ENCODE measurements around the gene SERPINA5.
"Not testable (repeated sequence)": the region's sequence is repeated elsewhere in the genome, so short reads cannot be mapped to it uniquely, and the experiment has no call there.

SERPINA5 gene

DNA sequence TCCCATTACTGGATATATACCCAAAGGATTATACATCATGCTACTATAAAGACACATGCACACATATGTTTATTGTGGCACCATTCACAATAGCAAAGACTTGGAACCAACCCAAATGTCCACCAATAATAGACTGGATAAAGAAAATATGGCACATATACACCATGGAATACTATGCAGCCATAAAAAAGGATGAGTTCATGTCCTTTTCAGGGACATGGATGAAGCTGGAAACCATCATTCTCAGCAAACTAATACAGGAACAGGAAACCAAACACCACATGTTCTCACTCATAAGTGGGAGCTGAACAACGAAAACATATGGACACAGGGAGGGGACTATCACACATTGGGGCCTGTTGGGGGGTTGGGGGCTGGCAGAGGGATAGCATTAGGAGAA lies 27.7 kb downstream of the SERPINA5 start:
- not testable (repeated sequence) for DNase-seq

DNA sequence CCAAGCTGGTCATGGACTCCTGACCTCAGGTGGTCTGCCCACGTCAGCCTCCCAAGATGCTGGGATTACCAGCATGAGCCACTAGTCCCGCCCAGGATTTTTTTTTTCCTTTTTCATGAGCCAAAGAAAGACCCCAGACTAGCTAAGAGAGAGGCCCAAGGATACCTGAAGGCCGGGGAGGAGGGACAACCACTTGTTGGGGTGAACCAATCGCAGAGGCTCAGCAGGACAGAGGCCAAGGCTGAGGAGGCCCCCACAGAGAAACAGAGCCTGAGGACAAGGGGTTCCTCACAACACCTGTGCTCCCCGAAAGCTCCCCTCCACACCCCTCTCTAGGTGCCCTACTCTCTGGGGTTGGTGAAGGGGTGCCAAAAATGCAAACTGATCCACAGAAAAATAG lies 30.0 kb downstream of the SERPINA5 start:
- DNase-seq: no peak

GRCh38 chr14:94612174-94612573 lies 30.9 kb downstream of the SERPINA5 start, which contains the start of gene SERPINA3:
Gene SERPINA3 (plus strand): TSS chr14:94612391. CDS start chr14:94614442, 2,051 bp downstream.
- no peak for DNase-seq

DNA sequence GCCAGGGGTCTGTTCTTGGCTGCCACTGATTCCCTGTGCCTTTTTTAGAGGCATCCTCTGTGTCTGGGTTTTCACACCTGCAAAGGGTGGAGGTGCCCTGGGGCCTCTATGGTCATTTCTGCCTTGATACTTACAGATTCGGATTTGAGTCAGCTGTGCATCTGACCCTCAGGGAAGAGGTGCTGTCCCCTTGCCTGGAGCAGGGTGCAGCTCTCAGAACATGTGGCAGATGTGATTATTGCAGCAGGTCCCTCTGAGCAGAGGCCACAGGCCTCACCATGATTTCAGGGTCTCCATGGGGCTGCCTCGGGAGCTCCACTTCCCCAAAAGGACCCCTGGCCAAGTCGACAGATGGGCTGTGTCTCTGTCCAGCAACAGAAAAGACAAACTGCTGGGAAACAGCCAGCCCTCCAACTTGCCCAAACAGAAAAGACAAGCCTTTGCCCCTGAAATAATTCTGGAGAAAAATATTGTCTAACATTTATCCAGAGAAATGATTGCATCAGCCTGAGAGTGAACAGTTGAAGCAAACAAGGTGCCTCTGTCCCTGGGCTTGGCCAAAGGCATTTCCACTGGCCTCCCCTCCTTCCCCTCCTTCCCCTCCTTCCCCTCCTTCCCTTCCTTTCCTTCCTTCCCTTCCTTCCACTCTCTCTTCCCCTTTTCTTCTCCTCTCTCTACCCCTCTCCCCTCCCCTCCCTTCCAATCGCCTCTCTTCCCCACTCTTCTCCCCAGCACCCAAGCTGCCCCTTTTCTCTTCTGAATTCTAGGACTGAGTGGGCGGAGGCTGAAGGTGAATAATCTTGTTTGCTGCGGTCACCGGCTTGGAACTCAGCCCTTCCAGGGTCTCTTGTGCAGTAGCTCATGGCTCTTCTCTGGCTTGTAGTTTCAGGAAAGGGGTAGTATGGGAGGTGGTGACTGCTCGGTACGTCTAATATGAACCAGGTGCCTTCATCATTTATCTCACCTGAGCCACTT lies 31.6 kb downstream of the SERPINA5 start:
- no peak for DNase-seq

GRCh38 chr14:94613720-94614644 lies 32.8 kb downstream of the SERPINA5 start:
- DNase-seq: no peak

DNA sequence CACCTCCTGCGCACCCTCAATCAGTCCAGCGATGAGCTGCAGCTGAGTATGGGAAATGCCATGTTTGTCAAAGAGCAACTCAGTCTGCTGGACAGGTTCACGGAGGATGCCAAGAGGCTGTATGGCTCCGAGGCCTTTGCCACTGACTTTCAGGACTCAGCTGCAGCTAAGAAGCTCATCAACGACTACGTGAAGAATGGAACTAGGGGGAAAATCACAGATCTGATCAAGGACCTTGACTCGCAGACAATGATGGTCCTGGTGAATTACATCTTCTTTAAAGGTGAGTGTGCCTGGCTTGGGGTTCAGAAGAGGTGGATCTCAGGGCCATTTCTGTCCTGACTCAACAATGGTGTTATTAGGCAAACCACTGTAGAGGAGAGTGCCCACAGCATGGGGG lies 33.6 kb downstream of the SERPINA5 start:
- DNase-seq: no peak

DNA sequence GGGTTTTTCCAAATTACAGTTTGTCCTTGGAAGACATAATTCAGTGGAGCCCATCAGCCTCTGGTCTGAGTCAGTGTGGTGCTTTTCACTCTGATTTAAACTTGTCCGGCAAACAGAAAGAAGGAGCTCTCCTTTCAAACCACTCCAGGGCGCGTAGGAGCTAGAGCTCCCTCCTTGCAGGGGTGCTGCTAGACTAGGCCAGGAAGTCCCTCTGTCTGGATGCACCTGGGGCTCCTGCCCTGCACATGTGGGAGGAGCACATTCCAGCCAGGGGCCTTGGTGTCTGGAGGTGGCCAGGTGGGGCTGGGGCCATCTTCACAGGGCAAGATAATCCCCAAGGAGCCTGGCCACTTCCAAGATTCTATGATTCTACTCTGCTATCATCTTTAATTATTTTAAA lies 34.0 kb downstream of the SERPINA5 start:
- DNase-seq: no peak

- no peak for DNase-seq
These were observed 34.8 kb downstream of the SERPINA5 start for GRCh38 chr14:94615823-94616570.

- DNase-seq: no peak
These were observed 36.2 kb downstream of the SERPINA5 start for GRCh38 chr14:94617366-94617941.

DNA sequence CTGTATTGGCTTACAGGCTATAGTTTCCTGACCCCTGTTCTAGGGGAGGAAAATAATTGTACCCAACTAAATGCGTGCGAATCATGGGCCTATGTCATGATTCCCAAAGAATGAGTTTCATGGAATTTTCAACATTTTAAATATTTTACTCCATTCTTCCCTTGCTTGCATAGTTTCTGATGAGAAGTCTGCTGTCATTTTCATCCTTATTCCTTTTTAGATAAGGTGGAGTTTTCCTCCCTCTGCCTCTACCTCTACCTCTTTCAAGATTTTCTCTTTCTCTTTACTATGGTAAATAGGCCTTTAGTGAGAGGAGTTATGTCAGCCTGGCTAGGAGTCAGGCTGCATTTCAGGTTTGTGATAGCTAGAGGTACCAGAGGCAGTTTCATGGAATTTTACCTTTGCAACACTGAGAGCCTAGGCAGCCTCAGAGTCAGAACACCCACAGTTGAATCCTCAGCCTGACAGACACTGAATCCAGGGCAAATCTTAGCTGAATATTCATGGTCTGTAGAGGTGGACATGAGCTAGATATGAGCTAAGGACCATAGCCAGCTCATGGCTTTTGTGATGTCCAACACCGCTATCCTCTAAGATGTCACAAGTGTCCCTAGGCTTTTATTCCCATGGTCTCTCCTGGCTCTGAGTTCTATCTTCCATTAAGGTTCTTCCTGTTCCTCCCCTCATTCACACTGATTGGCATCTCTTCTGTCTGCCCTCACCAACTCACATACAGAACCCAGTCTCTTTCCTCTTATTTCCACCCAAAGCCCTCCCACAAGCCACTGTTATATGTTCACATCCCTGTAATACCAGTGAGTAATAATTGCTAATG lies 37.0 kb downstream of the SERPINA5 start:
- no peak for DNase-seq

DNA sequence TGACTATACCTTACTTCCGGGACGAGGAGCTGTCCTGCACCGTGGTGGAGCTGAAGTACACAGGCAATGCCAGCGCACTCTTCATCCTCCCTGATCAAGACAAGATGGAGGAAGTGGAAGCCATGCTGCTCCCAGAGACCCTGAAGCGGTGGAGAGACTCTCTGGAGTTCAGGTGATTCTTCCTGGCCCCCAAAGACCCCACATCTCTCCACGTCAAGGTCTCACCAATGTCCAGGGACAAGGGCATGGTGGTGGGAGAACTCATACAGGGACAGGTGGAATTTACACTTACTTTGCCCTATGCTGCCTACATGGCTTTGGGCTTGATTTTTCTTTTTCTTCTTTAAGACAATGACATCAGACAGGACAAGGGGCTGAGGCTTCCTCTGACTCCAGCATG lies 38.1 kb downstream of the SERPINA5 start:
- no peak for DNase-seq

DNA sequence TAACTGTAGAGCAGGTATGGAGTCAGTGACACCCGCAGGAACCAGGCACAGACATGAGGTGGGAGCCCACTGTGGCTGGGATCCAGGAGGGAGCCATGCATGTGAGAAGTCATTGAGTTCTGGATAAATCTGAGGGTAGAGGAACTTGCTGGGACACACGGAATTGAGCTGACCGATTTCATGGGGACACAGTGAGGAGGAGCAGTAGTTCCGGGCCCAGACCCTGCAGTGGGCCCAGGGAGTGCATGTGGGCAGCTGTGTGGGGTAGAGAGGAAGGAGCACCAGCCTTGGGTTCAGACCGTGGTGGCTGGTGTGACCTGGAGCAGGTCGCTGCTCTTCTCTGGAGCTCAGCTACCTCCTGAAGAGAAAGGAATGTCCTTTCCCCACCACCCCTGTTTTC lies 39.4 kb downstream of the SERPINA5 start:
- no peak for DNase-seq

- no peak for DNase-seq
These were observed 40.3 kb downstream of the SERPINA5 start for GRCh38 chr14:94621358-94622134.

DNA sequence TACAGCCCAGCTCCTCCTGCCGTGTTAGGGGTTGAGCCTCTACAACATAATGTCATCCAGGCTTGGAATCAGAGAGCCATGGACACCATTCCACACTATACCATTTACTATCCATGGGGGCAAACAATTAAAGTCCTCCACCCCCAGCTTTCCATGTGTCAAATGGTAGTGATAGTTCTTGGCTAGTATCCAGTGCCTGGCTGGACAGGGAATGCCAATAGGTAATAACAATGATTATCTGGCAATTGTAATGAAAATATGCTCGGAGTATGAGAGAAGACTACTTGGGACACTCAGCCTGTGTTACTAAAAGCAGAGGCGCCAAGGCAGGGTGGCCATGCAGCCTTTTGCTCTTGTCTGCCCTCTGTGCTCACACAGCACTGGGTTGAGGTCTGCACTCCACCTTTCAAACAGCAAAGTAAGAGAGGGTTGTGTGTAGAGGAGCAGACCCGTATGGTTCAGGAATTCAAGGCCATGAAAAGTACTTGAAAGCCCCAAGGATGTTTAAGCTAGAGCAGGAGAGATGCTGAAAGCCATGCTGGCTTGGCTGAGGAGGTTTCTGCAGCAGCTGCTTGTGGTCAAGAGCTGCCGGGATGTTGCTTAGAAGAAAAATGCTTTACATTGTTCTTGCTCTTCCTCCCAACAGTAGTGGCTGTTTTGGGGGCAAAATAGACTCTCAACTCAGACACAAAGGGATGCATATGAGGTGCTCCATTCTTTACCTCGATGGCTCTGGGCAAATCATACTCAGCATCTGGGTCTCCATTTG lies 41.6 kb downstream of the SERPINA5 start:
- no peak for DNase-seq

DNA sequence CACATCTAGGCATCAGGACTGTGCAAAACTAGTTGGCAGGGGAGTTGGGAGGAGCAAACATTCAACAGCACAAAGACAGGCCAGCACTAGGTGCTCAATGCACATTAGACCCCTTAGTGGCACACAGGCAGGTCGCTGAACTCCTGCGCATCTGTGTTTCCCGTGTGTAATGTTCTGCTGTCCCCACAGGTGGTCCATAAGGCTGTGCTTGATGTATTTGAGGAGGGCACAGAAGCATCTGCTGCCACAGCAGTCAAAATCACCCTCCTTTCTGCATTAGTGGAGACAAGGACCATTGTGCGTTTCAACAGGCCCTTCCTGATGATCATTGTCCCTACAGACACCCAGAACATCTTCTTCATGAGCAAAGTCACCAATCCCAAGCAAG lies 42.2 kb downstream of the SERPINA5 start:
- no peak for DNase-seq

DNA sequence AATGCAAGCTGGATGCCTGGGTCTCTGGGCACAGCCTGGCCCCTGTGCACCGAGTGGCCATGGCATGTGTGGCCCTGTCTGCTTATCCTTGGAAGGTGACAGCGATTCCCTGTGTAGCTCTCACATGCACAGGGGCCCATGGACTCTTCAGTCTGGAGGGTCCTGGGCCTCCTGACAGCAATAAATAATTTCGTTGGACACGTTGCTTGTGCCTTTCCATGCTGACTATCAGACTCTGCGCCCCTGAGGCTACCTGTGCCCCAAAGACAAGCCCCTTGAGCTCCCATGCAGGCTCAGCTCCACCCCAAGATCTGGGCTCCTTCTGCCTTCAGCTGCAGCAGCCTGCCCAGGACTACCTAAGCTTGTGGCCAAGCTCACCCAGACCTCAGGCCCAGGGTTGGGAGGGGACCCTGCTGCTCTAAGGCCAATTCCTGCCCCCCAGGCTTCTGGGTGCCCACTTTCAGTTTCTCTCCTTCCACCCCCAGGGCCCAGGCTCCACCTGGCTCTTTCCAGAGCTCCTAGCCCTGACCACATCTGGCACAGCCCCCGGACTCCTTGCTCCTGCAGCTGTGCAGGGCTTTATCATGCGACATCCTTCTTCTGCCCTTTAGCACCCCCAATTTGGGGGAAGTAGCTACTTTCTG lies 42.8 kb downstream of the SERPINA5 start:
- DNase-seq: no peak

- DNase-seq: no peak
These were observed 43.5 kb downstream of the SERPINA5 start for GRCh38 chr14:94624537-94625352.

DNA sequence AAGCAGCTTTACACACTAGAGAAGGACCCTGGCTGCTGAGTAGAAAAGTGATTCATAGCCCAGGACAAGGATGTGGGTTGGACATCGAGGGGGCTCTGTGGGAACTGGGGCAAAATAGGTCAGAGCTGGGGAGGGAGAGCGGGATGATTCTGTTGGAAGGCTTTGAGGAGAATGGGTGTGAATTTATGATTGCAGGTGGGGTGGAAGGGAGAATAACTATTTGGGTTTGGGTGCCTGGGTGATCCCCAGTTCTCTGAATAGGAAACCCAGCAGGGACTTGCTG lies 44.1 kb downstream of the SERPINA5 start:
- no peak for DNase-seq

DNA sequence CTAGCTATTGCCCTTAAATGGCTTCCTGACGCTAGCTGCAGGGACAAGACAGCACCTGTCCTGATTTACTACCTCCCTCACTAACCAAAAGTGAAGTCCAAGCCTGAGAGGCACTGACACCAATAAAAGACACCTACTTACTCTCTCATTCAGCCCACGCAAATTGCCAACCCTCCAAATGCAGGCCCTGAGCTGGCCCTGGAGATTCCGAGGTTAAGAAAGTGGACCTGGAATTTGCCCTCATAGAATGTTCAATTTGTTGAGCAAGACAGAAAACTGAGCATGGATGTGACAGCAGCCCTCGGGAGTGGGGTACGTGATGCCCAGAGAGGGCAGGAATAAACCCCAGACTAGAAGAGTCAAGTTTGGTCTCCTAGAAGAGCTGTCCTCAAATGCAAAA lies 47.4 kb downstream of the SERPINA5 start:
- DNase-seq: no peak

All from DMS53 (cell line).